Activated naive CD8-positive, alpha-beta T cell treated with anti-CD3 and anti-CD28 coated beads, Interleukin-2, amount 50 U/mL, for 16 hours (primary cell): Measurements from ENCODE around the gene DPP9.

ENCODE experiments used
- DNase-seq: peaks from one replicate; pipeline ENCODE4 v3.0.0-alpha.2; 2020; ENCODE audit warnings: low read depth, low spot score

Gene DPP9

GRCh38 chr19:4657262-4657661 is 66.4 kb downstream of the DPP9 start:
- no peak for DNase-seq

- no peak for DNase-seq
Observed at GRCh38 chr19:4656102-4656501, 67.5 kb downstream of the DPP9 start.

GRCh38 chr19:4654437-4655361 is 68.9 kb downstream of the DPP9 start:
- DNase-seq: no peak

GRCh38 chr19:4653793-4654436 is 69.7 kb downstream of the DPP9 start:
- DNase-seq: no peak

- DNase-seq: no peak
Observed at GRCh38 chr19:4652075-4652474, 71.6 kb downstream of the DPP9 start.

GRCh38 chr19:4650159-4650558 is 73.5 kb downstream of the DPP9 start:
- DNase-seq: no peak

GRCh38 chr19:4649392-4650047 is 74.1 kb downstream of the DPP9 start:
- DNase-seq: no peak

GRCh38 chr19:4647676-4648644 is 75.7 kb downstream of the DPP9 start:
- no peak for DNase-seq

- DNase-seq: no peak
Observed at GRCh38 chr19:4645718-4646117, 77.9 kb downstream of the DPP9 start.

GRCh38 chr19:4642625-4643024 is 81.0 kb downstream of the DPP9 start:
- DNase-seq: no peak

- no peak for DNase-seq
Observed at GRCh38 chr19:4641132-4641531, 82.5 kb downstream of the DPP9 start.

- DNase-seq: no peak
Observed at GRCh38 chr19:4640247-4641000, 83.2 kb downstream of the DPP9 start.

GRCh38 chr19:4639531-4640246 is 84.0 kb downstream of the DPP9 start:
- no peak for DNase-seq

GRCh38 chr19:4638828-4639530 is 84.7 kb downstream of the DPP9 start, which contains the start of gene TNFAIP8L1:
Gene TNFAIP8L1, plus strand, starts transcription at chr19:4639516. Its CDS starts 12,354 bp downstream, at chr19:4651870.
- DNase-seq: peak; percentile 97

- DNase-seq: no peak
Observed at GRCh38 chr19:4638317-4638716, 85.3 kb downstream of the DPP9 start.

- no peak for DNase-seq
Observed at GRCh38 chr19:4636761-4637160, 86.9 kb downstream of the DPP9 start.

GRCh38 chr19:4636151-4636717 is 87.4 kb downstream of the DPP9 start:
- peak; percentile 56 for DNase-seq

GRCh38 chr19:4635754-4636116 is 87.9 kb downstream of the DPP9 start:
- DNase-seq: no peak
